Right renal cortex interstitium (tissue), 3 donors: ENCODE data around the gene NOS2. TPM values are rescaled to one million over a fixed set of nuclear protein-coding genes. Genes with fewer than 3 reads are reported as not detected.

Experiments
- DNase-seq, 3 donors: peaks; one replicate each; pipeline ENCODE4 v3.0.0-alpha.2; 2013; ENCODE audit warnings: low read depth in 3 of 3, low spot score in 2 of 3
- polyA plus RNA-seq, 3 donors: library from polyadenylated mRNA; unstranded; fragments of 120-200 nt; gene quantifications; one replicate each; pipeline ENCODE4 v1.2.1, GENCODE V29; 2013; ENCODE audit not compliant: insufficient read length in 3 of 3

NOS2 gene
- polyA plus RNA-seq, 3 donors: 1.8 to 2.6 (median 1.8) TPM

GRCh38 chr17:27821318-27821717 is 21.0 kb upstream of the NOS2 start:
- DNase-seq: no peak

- no peak for DNase-seq
Measured at GRCh38 chr17:27819145-27819544, 18.8 kb upstream of the NOS2 start.

- peak in 2 of 3 donors; percentile 18 to 27 for DNase-seq
Measured at GRCh38 chr17:27818401-27819105, 18.2 kb upstream of the NOS2 start.

GRCh38 chr17:27817731-27818130 is 17.4 kb upstream of the NOS2 start:
- no peak for DNase-seq

GRCh38 chr17:27816946-27817345 is 16.6 kb upstream of the NOS2 start:
- no peak for DNase-seq

GRCh38 chr17:27811961-27812360 is 11.6 kb upstream of the NOS2 start:
- DNase-seq: no peak

GRCh38 chr17:27810902-27811557 is 10.7 kb upstream of the NOS2 start:
- no peak for DNase-seq

- DNase-seq: no peak
Measured at GRCh38 chr17:27810211-27810901, 10.0 kb upstream of the NOS2 start.

GRCh38 chr17:27809555-27809954 is 9.2 kb upstream of the NOS2 start:
- DNase-seq: no peak

- no peak for DNase-seq
Measured at GRCh38 chr17:27808628-27809027, 8.3 kb upstream of the NOS2 start.

- no peak for DNase-seq
Measured at GRCh38 chr17:27807567-27808470, 7.5 kb upstream of the NOS2 start.

GRCh38 chr17:27805520-27806146 is 5.3 kb upstream of the NOS2 start:
- DNase-seq: peak; percentile 77 to 85 (median 80)

GRCh38 chr17:27804113-27804512 is 3.8 kb upstream of the NOS2 start:
- DNase-seq: no peak

- DNase-seq: no peak
Measured at GRCh38 chr17:27802962-27803680, 2.8 kb upstream of the NOS2 start.

- DNase-seq: no peak
Measured at GRCh38 chr17:27802033-27802432, 1.7 kb upstream of the NOS2 start.

- DNase-seq: no peak
Measured at GRCh38 chr17:27798376-27798775, 2.0 kb downstream of the NOS2 start.

GRCh38 chr17:27797390-27798091 is 2.8 kb downstream of the NOS2 start:
- DNase-seq: no peak

- DNase-seq: no peak
Measured at GRCh38 chr17:27793906-27794569, 6.3 kb downstream of the NOS2 start.
